Fibroblast of the conjunctiva (primary cell): ENCODE results near the gene OR5K2.

Experiments
- DNase-seq: peaks from one replicate; pipeline ENCODE4 v3.0.0-alpha.2; 2010; ENCODE audit warnings: low read depth

Gene OR5K2

GRCh38 chr3:98497381-98497780 lies at the start of gene OR5K2:
Gene OR5K2, plus strand, starts transcription at chr3:98497681. Its CDS starts 0 bp downstream, at chr3:98497681.
- no peak for DNase-seq

- DNase-seq, result no peak
Observed at GRCh38 chr3:98449606-98450193, 47.8 kb upstream of the OR5K2 start.

GRCh38 chr3:98450372-98450771 lies 47.1 kb upstream of the OR5K2 start:
- DNase-seq, result no peak

GRCh38 chr3:98453827-98454226 lies 43.7 kb upstream of the OR5K2 start:
- DNase-seq, result no peak

- no peak for DNase-seq
Observed at GRCh38 chr3:98454929-98455328, 42.6 kb upstream of the OR5K2 start.

GRCh38 chr3:98457543-98457942 lies 39.9 kb upstream of the OR5K2 start:
- DNase-seq, result no peak

- DNase-seq, result no peak
Observed at GRCh38 chr3:98460220-98460619, 37.3 kb upstream of the OR5K2 start.

GRCh38 chr3:98462901-98463300 lies 34.6 kb upstream of the OR5K2 start, which contains the start of gene OR5K1:
Gene OR5K1, plus strand, starts transcription at chr3:98463201. Its CDS starts 6,376 bp downstream, at chr3:98469577.
- DNase-seq, result no peak

GRCh38 chr3:98482717-98483482 lies 14.6 kb upstream of the OR5K2 start:
- DNase-seq, result no peak

- DNase-seq, result no peak
Observed at GRCh38 chr3:98483626-98484025, 13.9 kb upstream of the OR5K2 start.

GRCh38 chr3:98500019-98500418 lies 2.5 kb downstream of the OR5K2 start:
- DNase-seq, result no peak

GRCh38 chr3:98501270-98501669 lies 3.8 kb downstream of the OR5K2 start:
- no peak for DNase-seq

GRCh38 chr3:98501863-98502576 lies 4.5 kb downstream of the OR5K2 start:
- no peak for DNase-seq

- no peak for DNase-seq
Observed at GRCh38 chr3:98504539-98504938, 7.1 kb downstream of the OR5K2 start.

- no peak for DNase-seq
Observed at GRCh38 chr3:98508582-98508981, 11.1 kb downstream of the OR5K2 start.

GRCh38 chr3:98512576-98512975 lies 15.1 kb downstream of the OR5K2 start:
- DNase-seq, result no peak

- DNase-seq, result peak; percentile 29
Observed at GRCh38 chr3:98513091-98513511, 15.6 kb downstream of the OR5K2 start.

GRCh38 chr3:98513736-98514135 lies 16.3 kb downstream of the OR5K2 start:
- no peak for DNase-seq

- no peak for DNase-seq
Observed at GRCh38 chr3:98514948-98515347, 17.5 kb downstream of the OR5K2 start.

- DNase-seq, result no peak
Observed at GRCh38 chr3:98518816-98519215, 21.3 kb downstream of the OR5K2 start.

- DNase-seq, result no peak
Observed at GRCh38 chr3:98519351-98519750, 21.9 kb downstream of the OR5K2 start.

GRCh38 chr3:98521897-98522543 lies 24.5 kb downstream of the OR5K2 start:
- DNase-seq, result peak; percentile 17
